Endometrial microvascular endothelial cells (primary cell): ENCODE measurements around the gene EIF2B1. TPM values are rescaled to one million over a fixed set of nuclear protein-coding genes. Genes with fewer than 3 reads are reported as not detected.

ENCODE experiments used
- in situ Hi-C: cut with HindIII; loops from 2 replicates; pipeline ENCODE4 v1.10.0; 2017; ENCODE audit warnings: low sequenced_read_pairs, low pct_unique_long_range_greater_than_20kb; ENCODE audit errors: inconsistent ontology term
- total RNA-seq: library from RNA; depleted of rRNA; stranded (reverse); fragments of >200 nt; gene quantifications from one replicate; pipeline ENCODE4 v1.2.3, GENCODE V29; 2015; ENCODE audit errors: inconsistent ontology term

EIF2B1 gene
- total RNA-seq, 1 donor from 2014 or later, result 67.7 TPM

DNA sequence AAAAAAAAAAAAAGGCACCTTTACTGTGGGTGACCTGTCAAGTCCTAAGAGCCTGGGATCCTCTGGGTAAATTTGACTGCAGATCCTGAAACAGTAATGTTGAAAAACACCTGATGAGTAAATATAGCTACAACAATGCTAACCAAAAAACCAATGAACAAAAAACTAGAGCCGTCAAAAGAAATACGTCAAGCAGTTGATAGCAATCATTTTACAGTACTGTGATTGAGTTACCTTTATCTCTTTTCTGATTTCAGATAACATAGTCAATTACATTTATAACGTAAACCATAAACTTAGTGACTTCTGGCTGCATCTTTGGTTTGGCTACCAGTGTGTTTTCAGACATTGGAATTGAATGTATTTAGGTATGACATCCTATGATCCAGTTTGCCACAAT lies 55.2 kb downstream of the EIF2B1 start:
- in situ Hi-C loops, result no loop called here

DNA sequence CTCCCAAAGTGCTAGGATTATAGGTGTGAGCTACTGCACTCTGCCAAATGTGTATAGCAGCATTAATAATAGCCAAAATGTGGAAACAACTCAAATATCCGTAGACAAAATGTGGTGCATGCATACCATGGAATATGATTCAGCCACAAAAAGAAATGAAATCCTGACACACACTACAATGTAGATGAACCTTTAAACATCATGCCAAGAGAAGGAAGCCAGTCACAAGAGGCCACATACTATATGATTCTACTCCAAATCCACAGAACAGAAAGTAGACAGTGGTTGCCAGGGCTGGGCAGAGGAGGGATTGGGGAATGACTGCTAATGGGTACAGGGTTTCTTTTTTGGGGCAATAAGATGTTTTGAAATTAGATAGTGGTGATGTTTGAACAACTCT lies 56.9 kb downstream of the EIF2B1 start:
- in situ Hi-C loops, result no loop called here

DNA sequence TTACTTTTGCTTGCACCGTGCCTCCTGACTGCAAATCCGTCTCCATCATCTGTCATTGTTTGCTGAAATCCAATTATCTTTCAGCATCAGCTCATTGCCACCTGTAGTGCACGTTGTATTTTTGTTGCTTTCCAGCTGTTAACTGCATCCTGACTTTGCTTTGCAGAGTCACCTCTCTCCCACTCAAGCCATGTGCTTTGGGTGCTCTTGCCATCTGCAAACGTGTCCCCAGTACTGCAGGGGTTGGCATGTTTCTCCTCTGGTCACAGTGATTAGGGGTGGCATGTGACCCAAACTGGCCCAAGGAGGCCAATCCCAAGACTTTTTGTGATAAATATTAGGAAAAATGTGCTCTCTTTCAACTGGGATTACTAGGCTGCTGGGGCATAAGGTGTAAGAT lies 59.6 kb downstream of the EIF2B1 start:
- in situ Hi-C loops, result no loop called here

DNA sequence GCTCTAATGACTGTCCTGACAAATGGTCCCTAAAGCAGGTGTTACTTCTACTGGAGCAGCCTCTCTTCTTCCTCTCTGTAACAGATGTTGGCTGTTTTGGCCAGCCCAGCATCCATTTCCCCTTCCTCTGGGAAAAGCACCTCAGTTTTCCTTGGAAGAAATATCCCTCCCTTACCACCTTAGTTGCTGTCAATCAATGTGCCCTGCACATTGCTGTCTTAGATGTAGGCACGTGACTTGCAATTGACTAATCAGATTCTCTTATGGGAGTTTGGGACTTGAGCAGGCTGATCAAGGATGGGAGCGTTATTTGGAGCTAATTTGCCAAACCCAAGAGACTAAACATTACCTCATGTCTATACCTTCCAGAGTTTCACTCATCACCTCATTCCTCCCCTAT lies 61.1 kb downstream of the EIF2B1 start:
- in situ Hi-C loops, result no loop called here

DNA sequence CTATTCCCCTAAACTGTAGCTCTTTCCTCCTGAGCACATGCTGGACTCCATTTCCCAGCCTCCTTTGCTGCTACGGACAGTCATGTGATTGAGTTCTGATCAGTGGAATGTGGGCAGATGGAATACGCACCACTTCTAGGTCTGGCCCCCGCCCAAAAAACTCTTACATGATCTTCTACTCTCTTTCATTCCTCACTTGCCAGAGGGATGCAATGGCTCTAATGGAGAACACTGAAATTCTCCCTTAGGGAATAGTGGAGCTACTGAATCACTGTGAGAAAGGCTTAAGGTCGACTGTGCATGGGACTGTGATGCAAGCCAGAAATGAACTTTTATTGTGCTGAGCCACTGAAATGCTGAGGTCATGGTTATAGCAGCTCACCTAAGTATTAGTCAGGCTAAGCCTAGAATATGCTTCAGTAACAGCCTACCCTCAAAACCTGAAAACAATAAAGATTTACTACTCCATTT lies 62.1 kb downstream of the EIF2B1 start:
- in situ Hi-C loops, result no loop called here

Other genes with a start within 250 kb of the EIF2B1 start
- gene KMT5A, start 249.6 kb downstream of the EIF2B1 start, total RNA-seq, result 36.3 TPM
- gene RILPL2, start 197.0 kb downstream of the EIF2B1 start, total RNA-seq, result 3.4 TPM
- 10.2 TPM for gene SNRNP35, start 175.5 kb downstream of the EIF2B1 start, total RNA-seq
- 7.6 TPM for gene RILPL1, start 100.0 kb downstream of the EIF2B1 start, total RNA-seq
- gene TMED2, start 49.1 kb downstream of the EIF2B1 start, total RNA-seq, result 194 TPM
- 15.2 TPM for gene DDX55, start 31.6 kb downstream of the EIF2B1 start, total RNA-seq
- 35.0 TPM for gene GTF2H3, start 143 bp upstream of the EIF2B1 start, total RNA-seq
- gene TCTN2, start 37.4 kb upstream of the EIF2B1 start, total RNA-seq, result 4.1 TPM
- gene ATP6V0A2, start 78.7 kb upstream of the EIF2B1 start, total RNA-seq, result 12.2 TPM
- gene DNAH10, start 128.6 kb upstream of the EIF2B1 start, total RNA-seq, result 0.09 TPM